Endothelial cell of hepatic sinusoid (primary cell): ENCODE results near the gene USP6.
"Not testable (repeated sequence)": the region's sequence is repeated elsewhere in the genome, so short reads cannot be mapped to it uniquely, and the experiment has no call there.

ENCODE experiments used
- in situ Hi-C: cut with HindIII; loops from 2 replicates; pipeline ENCODE4 v1.10.0; 2017; ENCODE audit warnings: low sequenced_read_pairs

USP6 gene

DNA sequence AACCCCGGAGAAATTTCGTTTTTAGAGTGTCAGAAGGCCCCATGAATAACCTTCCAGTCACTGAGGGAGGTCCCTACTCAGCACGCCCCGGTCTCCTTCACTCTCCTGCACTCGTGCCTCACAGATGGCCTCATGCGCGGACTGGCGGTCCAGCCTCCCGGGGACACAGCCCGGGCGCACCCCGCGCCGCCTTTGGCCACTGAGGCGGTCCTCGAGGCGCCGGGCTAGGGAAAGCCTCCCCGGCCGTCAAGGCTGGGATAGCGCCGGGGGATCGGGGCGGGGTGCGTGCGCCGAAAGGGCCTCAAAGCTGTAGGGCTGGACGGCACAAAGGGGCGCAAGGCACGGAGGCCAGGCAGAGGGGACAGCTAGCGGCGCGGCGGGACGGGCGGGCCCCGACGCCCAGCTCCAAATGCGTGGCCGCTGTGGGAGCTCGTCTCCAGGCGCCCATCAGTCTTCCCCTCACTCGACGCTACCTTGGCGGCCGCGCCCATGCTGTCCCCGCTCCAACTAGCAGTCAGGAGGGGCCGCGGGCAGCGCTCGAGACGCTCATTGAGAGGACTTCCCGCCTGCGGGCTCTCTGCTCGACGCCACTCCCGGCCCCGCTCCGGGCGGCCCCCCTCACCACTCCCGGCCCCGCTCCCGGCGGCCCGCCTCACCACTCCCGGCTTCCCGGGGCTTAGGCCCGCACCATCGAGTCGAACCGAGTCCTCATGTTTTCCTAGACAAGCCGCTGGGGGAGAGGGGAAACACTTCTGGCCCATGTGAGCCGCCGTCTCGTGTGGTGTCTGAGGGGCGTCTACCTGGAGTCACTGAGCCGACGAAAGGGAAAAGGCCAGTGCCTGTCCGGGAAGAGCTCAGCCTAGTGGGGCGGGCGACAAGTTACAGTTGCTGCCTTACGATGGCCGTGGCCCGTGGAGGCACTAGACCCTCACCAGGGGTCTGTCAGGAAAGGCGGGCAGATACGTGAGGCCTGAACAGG is at the start of gene USP6:
TSS of gene USP6 (plus strand) at position 360 of the 979 bp plus-strand sequence. CDS start 14,336 bp downstream, outside the sequence.
- in situ Hi-C loops = no loop called here

GRCh38 chr17:5068236-5068635 is 47.6 kb upstream of the USP6 start:
- in situ Hi-C loops = no loop called here

GRCh38 chr17:5069724-5070123 is 46.1 kb upstream of the USP6 start:
- in situ Hi-C loops = no loop called here

DNA sequence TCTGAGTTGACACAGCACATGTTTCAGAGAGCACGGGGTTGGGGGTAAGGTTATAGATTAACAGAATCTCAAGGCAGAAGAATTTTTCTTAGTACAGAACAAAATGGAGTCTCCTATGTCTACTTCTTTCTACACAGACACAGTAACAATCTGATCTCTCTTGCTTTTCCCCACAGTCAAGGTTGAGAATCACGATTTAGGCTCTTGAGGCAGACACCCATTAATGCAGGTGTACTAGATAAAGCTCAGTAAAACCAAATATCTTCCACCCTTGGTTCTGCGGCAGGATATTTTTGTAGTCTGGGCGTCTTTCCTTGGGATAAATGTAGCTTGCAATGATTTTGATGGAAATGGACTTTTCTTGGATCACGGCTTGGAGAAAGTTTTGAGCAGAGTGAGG is 40.4 kb upstream of the USP6 start:
- in situ Hi-C loops = not testable (repeated sequence)

- in situ Hi-C loops = not testable (repeated sequence)
Measured at GRCh38 chr17:5077275-5077674, 38.6 kb upstream of the USP6 start.

DNA sequence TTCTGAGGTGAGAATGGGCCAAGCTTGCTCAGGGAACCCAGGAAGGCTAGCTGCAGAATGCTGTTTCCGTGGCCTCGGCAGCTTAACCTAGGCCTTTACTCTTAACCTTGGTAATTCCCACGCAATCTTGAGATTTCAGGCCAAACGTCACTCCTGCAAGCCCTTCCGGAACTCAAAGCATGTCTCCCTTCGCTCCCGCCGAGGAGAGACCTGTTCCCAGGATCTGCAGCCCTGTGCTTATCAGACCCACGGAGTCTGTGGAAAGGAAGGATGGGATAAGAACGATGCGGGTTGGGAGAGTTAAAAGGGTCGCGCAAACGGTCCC is 38.1 kb upstream of the USP6 start:
- in situ Hi-C loops = no loop called here

DNA sequence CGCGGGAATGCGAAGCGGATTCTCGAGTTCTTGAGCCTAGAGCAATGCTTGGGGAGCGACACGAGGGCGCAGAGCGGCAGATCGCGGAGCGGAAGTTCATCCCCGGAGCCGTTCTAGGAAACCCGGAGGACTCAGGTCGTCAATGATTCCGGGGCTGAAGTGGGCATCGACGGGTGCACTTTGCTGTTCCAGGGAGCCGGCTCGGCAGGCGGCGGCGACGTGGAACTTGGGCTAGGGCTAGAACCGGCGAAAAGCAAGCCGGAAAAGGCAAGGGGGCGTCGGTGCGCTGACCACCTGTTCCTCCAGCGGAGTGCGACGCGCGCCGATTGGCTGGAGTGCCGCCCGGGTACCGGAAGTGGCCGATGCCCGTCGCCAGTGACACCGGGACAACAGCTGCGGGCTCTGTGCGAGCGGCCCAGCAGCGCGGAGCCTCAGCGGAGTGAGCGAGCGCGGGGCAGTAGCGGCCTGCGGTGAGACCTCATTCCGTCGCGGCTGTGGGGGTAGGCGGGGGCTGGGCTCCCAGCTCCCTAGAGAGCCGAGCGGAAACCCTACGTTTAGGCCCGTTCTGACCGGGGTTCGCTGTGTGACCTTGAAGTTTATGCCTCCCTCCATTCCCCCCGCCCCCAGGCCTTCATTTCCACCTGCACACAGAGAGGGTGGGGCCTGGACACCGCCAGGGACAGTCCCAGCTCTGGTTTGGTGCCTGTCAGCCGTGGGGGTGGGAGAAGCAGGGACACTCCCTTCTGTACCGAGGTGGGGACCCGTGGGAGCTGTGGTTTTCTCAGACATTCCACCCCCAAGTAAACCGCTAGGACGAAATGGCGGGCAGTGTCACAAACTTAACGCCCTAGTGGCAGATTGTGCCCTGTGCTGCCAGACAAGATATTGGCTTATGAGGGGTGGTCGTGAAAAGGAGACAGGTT is 37.5 kb upstream of the USP6 start, which contains the start of gene ZFP3:
TSS of gene ZFP3 (plus strand) at position 362 of the 923 bp plus-strand sequence. CDS start 13,038 bp downstream, outside the sequence.
- in situ Hi-C loops = no loop called here

DNA sequence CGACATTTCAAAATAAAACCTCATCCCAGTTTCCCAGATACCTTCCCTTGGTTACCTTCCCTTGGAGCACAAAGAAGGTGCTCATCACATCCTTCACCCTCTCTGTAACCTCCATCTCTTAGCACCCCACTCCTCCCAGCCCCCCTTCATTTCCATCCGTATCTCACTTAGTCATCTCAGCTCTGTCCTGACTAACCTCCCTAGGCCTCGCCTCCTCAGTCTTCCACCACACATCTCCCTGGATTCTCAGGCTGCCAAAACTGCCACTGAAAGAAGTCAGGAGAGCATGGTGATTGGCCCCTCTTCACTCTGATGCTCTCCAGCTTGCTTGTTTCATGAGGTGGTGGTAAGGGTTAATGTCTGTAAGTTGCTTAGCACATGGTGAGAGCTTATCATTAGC is 35.2 kb upstream of the USP6 start:
- in situ Hi-C loops = no loop called here

DNA sequence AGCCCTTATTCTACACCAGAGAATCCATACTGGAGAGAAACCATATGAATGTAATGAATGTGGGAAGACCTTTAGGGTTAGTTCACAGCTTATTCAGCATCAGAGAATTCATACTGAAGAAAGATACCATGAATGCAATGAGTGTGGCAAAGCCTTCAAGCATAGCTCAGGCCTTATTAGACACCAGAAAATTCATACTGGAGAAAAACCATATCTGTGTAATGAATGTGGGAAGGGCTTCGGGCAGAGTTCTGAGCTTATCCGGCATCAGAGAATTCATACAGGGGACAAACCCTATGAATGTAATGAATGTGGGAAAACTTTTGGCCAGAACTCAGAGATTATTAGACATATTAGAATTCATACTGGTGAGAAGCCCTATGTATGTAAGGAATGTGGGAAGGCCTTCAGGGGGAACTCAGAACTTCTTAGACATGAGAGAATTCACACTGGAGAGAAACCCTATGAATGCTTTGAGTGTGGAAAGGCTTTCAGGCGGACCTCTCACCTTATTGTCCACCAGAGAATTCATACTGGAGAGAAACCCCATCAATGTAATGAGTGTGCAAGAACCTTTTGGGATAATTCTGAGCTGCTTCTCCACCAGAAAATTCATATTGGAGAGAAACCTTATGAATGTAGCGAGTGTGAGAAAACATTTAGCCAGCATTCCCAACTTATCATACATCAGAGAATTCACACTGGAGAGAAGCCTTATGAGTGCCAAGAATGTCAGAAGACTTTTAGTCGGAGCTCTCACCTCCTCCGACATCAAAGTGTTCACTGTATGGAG is 23.4 kb upstream of the USP6 start:
- in situ Hi-C loops = no loop called here

DNA sequence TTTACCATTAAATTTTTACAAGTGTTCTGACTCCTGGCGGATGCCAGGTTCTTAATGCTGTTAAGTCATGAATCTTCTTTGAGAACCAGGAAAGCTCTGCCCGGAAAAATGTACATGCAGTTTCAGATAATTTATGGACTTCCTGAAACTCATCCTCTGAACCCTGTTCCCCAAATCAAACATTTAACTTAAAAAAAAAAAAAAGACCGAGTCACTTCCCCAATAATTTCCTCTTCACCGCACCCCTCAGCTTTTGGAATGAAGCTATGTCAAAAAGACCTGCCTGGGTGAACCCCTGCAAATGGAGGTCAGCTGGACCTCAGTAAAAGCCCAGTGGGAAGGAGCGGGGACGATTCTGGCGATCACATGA is 19.1 kb upstream of the USP6 start:
- in situ Hi-C loops = no loop called here

GRCh38 chr17:5097101-5097834 is 18.6 kb upstream of the USP6 start:
- in situ Hi-C loops = no loop called here

DNA sequence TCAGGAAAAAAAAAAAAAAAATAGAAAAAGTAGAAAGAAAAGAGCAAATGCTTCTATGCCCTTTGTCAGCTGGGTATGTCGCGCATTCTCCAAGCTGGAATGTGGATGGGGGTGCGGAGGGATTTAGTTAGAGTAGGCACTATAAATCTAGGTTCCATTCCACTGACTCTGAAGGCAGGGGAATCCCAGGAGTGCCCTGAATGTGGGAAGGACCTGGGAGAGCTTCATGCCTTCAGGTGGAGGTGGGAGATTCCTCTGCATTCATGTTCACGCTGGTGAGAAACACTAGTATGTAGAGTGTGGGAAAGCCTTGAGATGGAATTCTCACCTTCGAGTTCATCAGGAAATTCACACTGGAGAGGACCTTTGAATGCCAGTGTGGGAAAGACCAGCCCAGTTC is 16.6 kb upstream of the USP6 start:
- in situ Hi-C loops = no loop called here

GRCh38 chr17:5100832-5101231 is 15.0 kb upstream of the USP6 start:
- in situ Hi-C loops = no loop called here

DNA sequence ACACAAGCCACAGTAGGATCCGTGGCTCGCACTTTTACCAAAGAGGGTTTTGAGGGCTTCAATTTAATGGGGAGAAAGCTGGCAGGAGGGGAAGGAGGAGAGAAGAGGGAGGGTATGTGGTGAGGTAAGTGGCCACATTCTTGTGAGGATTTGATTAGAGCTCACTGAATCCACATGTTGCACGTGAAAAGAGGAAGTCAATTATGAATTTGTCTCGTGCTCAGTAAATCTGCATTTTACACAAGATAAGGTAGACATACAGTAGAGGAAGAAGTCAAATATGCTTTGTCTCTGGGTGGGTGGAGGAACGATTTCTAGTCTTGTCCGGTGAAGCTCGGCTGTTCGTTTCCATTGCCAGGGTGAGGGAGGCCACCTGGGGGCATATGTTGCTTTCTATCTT is 5.0 kb upstream of the USP6 start:
- in situ Hi-C loops = no loop called here

DNA sequence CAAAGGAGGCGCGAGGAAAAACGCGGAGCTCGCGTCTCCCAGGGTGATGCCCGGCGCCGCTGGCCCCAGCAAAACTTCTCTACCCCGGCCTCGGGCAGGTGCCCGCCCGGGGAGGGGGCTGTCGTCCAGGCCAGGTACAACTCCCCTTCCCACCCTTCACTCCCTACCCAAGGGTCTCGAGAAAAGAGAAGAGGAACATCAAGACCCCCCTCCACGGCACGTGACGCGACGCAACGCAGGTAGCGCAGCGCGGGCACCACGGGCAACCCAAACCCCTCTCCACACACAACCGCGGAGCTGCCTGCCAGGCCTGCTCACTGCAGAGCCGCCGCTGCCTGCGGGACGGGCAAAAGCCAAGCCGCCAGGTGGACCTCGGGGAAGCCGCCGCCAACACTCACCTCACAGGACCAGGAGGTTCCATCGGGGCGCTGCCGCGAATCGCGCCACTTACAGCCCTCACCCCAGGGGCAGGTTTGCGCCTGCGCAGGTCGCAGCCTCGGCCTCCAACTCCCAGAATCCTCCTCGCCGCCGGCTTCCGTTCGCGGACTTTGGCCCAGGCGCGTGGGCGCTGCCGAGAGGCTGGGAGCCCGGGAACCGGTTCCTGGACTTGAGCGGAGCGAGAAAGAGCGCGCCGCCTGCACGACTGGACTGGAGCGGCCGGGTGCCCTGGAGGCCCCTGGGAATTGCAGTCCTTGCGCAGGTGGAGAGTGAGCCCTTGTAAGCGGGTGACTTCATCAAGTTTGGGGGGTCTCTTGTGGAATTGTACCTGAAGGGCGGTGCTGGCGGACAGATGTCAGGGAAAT is 4.2 kb upstream of the USP6 start, which contains the start of gene ZNF232:
TSS of gene ZNF232 (minus strand) at position 477 of the 803 bp plus-strand sequence. CDS start at position 421, 56 bp downstream.
- in situ Hi-C loops = no loop called here

DNA sequence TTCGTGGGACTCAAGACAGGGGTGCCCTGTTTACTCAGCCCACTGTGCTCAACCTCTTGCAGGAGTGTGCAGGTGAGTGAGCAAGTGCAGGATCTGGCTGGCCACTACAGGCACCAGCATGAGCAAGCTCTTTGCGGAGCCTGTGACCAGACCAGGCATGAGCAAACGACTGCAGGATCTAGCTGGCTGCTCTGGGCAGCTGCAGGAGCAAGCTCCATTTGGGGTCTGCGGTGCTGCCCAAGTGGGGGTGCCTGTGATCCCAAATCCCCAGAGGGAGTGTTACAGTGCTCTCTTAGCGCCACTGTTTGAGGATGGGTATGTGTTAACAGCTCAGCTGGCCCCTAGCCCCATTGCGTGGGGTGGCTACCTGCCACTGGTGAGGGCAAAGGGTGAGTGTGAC is 2.4 kb downstream of the USP6 start:
- in situ Hi-C loops = no loop called here

GRCh38 chr17:5120036-5120435 is 4.2 kb downstream of the USP6 start:
- in situ Hi-C loops = no loop called here

DNA sequence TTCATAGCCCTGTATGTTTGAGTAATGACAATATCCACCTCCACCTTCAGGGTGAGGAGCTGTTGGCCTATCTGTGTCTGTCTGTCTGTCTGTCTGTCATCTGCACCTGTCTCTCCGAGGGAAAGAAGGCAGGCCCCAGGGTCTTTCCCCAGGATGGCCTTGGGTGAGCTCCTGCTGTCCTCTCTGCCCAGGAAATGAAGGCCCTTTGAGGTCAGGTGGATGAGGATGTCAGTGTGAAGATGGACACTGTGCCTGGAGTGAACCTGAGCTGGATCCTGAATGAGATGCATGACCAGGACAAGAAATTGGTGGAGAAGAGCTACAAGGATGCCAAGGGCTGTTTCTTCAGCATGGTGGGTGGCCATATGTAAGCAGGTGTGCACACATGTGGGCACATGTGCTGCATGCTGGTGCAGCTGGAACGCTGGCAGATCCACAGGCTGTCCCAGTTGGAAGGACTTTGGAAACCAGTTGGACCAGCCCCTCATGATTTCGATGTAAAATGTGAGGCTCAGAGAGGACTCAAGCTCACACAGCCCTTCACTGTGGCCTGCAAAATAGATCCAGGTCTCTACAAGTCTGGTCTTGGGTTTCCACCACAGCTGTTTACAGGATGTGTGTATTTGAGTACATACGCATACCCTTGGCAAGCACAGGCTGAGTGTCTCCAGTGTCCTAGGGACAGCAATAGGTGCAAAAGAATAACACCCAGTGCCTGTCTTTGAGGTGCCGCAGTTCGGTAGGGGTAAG is 4.8 kb downstream of the USP6 start:
- in situ Hi-C loops = not testable (repeated sequence)
